Brain microvascular endothelial cell (primary cell): ENCODE results near the gene SLC26A8.

ENCODE experiments used
- DNase-seq: peaks from one replicate; pipeline ENCODE4 v3.0.0-alpha.2; 2020
- H3K27ac ChIP-seq: fragments of 250-450 bp; sonication (Bioruptor Pico); 2 replicates; pipeline ENCODE4 v1.5.1; 2020; ENCODE audit warnings: mild to moderate bottlenecking, moderate library complexity
- H3K27me3 ChIP-seq: fragments of 250-450 bp; sonication (Bioruptor Pico); replicated peaks from 2 replicates; pipeline ENCODE4 v1.5.1; 2020; ENCODE audit warnings: mild to moderate bottlenecking
- H3K36me3 ChIP-seq: fragments of 250-450 bp; sonication (Bioruptor Pico); replicated peaks from 2 replicates; pipeline ENCODE4 v1.5.1; 2020; ENCODE audit warnings: mild to moderate bottlenecking
- H3K4me3 ChIP-seq: 2 replicates; pipeline ENCODE4 v1.5.1; 2011; ENCODE audit warnings: low read depth, mild to moderate bottlenecking, control low read depth, low read length, moderate library complexity
- in situ Hi-C: cut with HindIII; loops from 2 replicates; pipeline ENCODE4 v1.10.0; 2017; ENCODE audit warnings: low sequenced_read_pairs, low pct_ligation_motif_present
- TF ChIP-seq, protein P1 (sequence below): IDR thresholded peaks from 2 replicates; pipeline ENCODE4 v1.5.1; 2011; ENCODE audit warnings: low read depth, mild to moderate bottlenecking, moderate library complexity, low read length, control low read depth, inconsistent platforms; ENCODE audit errors: missing control alignments

The SLC26A8 gene

DNA sequence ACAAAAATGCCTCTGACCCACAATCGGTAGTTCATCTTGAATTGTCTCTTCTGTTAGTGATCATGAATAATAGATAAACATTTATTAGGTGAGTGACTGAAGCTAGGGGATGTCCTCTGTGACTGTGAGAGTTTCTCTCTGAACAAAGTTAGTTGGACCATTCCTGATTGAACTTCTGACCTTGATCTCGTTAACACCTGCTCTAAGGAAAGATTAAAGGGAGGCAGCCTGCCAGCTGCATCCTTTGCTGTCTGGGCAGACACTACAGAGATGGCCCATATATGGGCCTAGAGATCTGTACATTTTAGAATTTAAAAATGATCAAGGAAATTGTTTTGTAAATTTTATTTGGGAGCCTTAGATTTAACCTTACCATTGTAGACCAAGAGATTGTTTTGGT, 30.5 kb upstream of the SLC26A8 start:
- H3K4me3 ChIP-seq, result no peak overlapping the region
- peaks cover 14% of the 10 kb centered on the region for H3K36me3 ChIP-seq
- H3K27ac ChIP-seq, result no peak overlapping the region
- no peaks in the 10 kb centered on the region for H3K27me3 ChIP-seq
- no peak for DNase-seq
- TF ChIP-seq, protein P1, sequence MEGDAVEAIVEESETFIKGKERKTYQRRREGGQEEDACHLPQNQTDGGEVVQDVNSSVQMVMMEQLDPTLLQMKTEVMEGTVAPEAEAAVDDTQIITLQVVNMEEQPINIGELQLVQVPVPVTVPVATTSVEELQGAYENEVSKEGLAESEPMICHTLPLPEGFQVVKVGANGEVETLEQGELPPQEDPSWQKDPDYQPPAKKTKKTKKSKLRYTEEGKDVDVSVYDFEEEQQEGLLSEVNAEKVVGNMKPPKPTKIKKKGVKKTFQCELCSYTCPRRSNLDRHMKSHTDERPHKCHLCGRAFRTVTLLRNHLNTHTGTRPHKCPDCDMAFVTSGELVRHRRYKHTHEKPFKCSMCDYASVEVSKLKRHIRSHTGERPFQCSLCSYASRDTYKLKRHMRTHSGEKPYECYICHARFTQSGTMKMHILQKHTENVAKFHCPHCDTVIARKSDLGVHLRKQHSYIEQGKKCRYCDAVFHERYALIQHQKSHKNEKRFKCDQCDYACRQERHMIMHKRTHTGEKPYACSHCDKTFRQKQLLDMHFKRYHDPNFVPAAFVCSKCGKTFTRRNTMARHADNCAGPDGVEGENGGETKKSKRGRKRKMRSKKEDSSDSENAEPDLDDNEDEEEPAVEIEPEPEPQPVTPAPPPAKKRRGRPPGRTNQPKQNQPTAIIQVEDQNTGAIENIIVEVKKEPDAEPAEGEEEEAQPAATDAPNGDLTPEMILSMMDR, result no peak
- in situ Hi-C loops, result no loop called here

GRCh38 chr6:36054415-36054814, 30.0 kb upstream of the SLC26A8 start:
- H3K4me3 ChIP-seq, result no peak overlapping the region
- in situ Hi-C loops, result no loop called here
- TF ChIP-seq, protein P1, result no peak
- no peaks in the 10 kb centered on the region for H3K27me3 ChIP-seq
- peaks cover 10% of the 10 kb centered on the region for H3K36me3 ChIP-seq
- DNase-seq, result no peak
- no peak overlapping the region for H3K27ac ChIP-seq

GRCh38 chr6:36053878-36054277, 29.4 kb upstream of the SLC26A8 start:
- H3K4me3 ChIP-seq, result no peak overlapping the region
- peaks cover 10% of the 10 kb centered on the region for H3K36me3 ChIP-seq
- in situ Hi-C loops, result no loop called here
- TF ChIP-seq, protein P1, result no peak
- H3K27ac ChIP-seq, result no peak overlapping the region
- no peaks in the 10 kb centered on the region for H3K27me3 ChIP-seq
- DNase-seq, result no peak

GRCh38 chr6:36052097-36052496, 27.7 kb upstream of the SLC26A8 start:
- in situ Hi-C loops, result no loop called here
- TF ChIP-seq, protein P1, result no peak
- H3K27ac ChIP-seq, result no peak overlapping the region

GRCh38 chr6:36050947-36051710, 26.7 kb upstream of the SLC26A8 start:
- Histone ChIP-seq H3K27me3 (no peaks in the 10 kb centered on the region), H3K4me3 (no peak overlapping the region), H3K36me3 (peaks cover 8% of the 10 kb centered on the region), H3K27ac (no peak overlapping the region)
- TF ChIP-seq, protein P1, result no peak
- in situ Hi-C loops, result no loop called here
- no peak for DNase-seq

More at GRCh38 chr6:36052097-36052496, 27.7 kb upstream of the SLC26A8 start:
- DNase-seq, result no peak
- Histone ChIP-seq H3K4me3 (no peak overlapping the region), H3K27me3 (no peaks in the 10 kb centered on the region), H3K36me3 (peaks cover 10% of the 10 kb centered on the region)

DNA sequence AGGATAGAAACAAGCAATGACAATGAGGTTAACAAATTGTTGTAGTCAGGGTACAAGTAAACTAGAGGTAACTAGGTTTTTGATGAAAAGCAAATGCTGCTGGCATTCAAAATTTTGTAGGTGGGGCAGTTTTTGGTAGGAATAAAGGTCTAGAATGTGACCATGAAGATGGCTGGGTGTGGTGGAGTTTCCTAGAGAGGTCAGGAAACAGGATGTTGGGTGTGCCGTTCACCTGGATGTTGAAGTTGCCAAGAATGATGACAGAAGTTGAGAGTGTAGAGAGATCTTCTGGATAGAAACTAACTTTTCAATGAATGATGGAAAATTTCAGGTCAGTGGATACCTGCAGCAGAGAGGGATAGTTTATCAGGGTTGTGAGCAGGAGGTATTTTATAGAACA, 25.9 kb upstream of the SLC26A8 start:
- in situ Hi-C loops, result no loop called here
- Histone ChIP-seq H3K4me3 (no peak overlapping the region), H3K27ac (no peak overlapping the region), H3K27me3 (no peaks in the 10 kb centered on the region), H3K36me3 (peaks cover 7% of the 10 kb centered on the region)
- TF ChIP-seq, protein P1, result no peak
- no peak for DNase-seq
